ENCODE results near the gene LCE1B.

LCE1B gene

GRCh38 chr1:152858062-152858461 lies 46.3 kb downstream of the LCE1B start:
- DNase-seq (ENCODE audit: low read depth), result no peak
- no peak for TF ChIP-seq CTCF (conservative IDR thresholded peaks at IDR 0.05; ENCODE audit: low read depth, low read length)
- no peak overlapping the region for H3K4me3 ChIP-seq (ENCODE audit: low read depth, low read length)

GRCh38 chr1:152859696-152860095 lies 47.9 kb downstream of the LCE1B start, which contains the start of gene LCE7A:
Gene LCE7A, plus strand, starts transcription at chr1:152859996. Its CDS starts 702 bp downstream, at chr1:152860698.
- no peak for TF ChIP-seq CTCF (conservative IDR thresholded peaks at IDR 0.05; ENCODE audit: low read depth, low read length)
- no peak for DNase-seq (ENCODE audit: low read depth)

GRCh38 chr1:152860129-152860528 lies 48.4 kb downstream of the LCE1B start:
- no peak overlapping the region for H3K4me3 ChIP-seq (ENCODE audit: low read depth, low read length)
- no peak for DNase-seq (ENCODE audit: low read depth)
- TF ChIP-seq CTCF (conservative IDR thresholded peaks at IDR 0.05; ENCODE audit: low read depth, low read length), result no peak

More at GRCh38 chr1:152859696-152860095, 47.9 kb downstream of the LCE1B start, which contains the start of gene LCE7A:
- H3K4me3 ChIP-seq (ENCODE audit: low read depth, low read length), result no peak within 1 kb of the TSS

- no peak for TF ChIP-seq CTCF (conservative IDR thresholded peaks at IDR 0.05; ENCODE audit: low read depth, low read length)
- DNase-seq (ENCODE audit: low read depth), result no peak
- H3K4me3 ChIP-seq (ENCODE audit: low read depth, low read length), result no peak overlapping the region
Observed at GRCh38 chr1:152861374-152861773, 49.6 kb downstream of the LCE1B start.

All from choroid plexus epithelial cell (primary cell).